Progenitor cell of endocrine pancreas (in vitro differentiated cells): ENCODE results near the gene DSN1. TPM values are rescaled to one million over a fixed set of nuclear protein-coding genes. Genes with fewer than 3 reads are reported as not detected.

Source experiments
- DNase-seq: peaks from one replicate; pipeline ENCODE4 v3.0.0; 2021; ENCODE audit warnings: low spot score; ENCODE audit not compliant: unreplicated experiment
- H3K27ac Mint-ChIP-seq: 2 replicates; pipeline ENCODE4 v1.8.0; 2021; ENCODE audit warnings: mild to moderate bottlenecking, moderate library complexity, mixed read lengths
- H3K27me3 Mint-ChIP-seq: 2 replicates; pipeline ENCODE4 v1.8.0; 2021; ENCODE audit warnings: mixed read lengths
- H3K36me3 Mint-ChIP-seq: 2 replicates; pipeline ENCODE4 v1.8.0; 2022; ENCODE audit warnings: mixed read lengths; ENCODE audit not compliant: insufficient read depth
- H3K4me1 Mint-ChIP-seq: 2 replicates; pipeline ENCODE4 v1.8.0; 2021; ENCODE audit warnings: low read depth, mixed read lengths
- H3K4me3 Mint-ChIP-seq: 2 replicates; pipeline ENCODE4 v1.8.0; 2021; ENCODE audit warnings: low read depth, mild to moderate bottlenecking, moderate library complexity, mixed read lengths
- H3K9me3 Mint-ChIP-seq: 2 replicates; pipeline ENCODE4 v1.8.0; 2021; ENCODE audit warnings: low read depth, mixed read lengths
- total RNA-seq: library from RNA; stranded (reverse); gene quantifications from 2 replicates; pipeline ENCODE4 v1.2.1, GENCODE V29; 2021
- TF ChIP-seq, protein P1 (sequence below): fragments of 200-600 bp; sonication (generic); IDR thresholded peaks from one replicate; pipeline ENCODE4 v1.5.0; 2021; ENCODE audit warnings: antibody characterized with exemption, mild to moderate bottlenecking; ENCODE audit not compliant: unreplicated experiment

Gene DSN1
- total RNA-seq, 1 donor from 2014 or later: 17.5 TPM

DNA sequence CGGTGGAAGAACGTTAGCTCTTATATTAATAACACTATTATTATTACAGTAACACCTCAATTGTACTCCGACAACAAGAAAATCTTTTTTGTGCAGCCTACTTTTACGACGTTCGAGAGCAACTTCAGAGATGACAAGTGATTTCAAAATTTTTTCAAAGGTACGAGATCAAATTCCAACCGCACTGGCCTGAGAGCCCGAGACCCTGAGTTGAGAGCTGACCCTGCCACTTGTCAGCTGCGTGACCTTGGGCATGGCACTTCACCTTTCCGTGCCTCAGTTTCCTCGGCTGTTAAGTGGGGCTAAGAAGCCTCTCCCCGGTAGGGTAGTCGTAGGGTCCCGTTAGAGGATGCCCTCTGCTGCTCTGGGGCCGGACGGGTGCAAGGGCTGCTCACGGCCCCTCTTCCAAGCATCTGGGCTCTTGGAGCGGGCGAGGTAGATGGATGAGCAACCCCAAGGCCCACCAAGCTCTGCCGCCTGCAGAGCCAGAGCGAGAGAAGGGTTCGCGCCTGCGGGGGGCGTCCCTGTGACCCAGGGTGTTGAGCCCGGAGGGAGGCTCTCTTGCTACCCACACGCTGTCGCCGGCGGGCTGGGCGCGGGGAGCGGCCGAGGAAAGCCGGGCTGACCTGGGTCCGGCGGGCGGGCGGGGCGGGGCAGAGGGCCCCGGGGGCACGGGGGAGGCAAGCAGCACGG is 28.2 kb downstream of the DSN1 start:
- H3K4me3 Mint-ChIP-seq: peak overlapping the region; percentile 89
- H3K9me3 Mint-ChIP-seq: no peaks in the 10 kb centered on the region
- TF ChIP-seq, protein P1, sequence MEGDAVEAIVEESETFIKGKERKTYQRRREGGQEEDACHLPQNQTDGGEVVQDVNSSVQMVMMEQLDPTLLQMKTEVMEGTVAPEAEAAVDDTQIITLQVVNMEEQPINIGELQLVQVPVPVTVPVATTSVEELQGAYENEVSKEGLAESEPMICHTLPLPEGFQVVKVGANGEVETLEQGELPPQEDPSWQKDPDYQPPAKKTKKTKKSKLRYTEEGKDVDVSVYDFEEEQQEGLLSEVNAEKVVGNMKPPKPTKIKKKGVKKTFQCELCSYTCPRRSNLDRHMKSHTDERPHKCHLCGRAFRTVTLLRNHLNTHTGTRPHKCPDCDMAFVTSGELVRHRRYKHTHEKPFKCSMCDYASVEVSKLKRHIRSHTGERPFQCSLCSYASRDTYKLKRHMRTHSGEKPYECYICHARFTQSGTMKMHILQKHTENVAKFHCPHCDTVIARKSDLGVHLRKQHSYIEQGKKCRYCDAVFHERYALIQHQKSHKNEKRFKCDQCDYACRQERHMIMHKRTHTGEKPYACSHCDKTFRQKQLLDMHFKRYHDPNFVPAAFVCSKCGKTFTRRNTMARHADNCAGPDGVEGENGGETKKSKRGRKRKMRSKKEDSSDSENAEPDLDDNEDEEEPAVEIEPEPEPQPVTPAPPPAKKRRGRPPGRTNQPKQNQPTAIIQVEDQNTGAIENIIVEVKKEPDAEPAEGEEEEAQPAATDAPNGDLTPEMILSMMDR: no peak
- peak overlapping the region; percentile 86 for H3K27ac Mint-ChIP-seq
- no peaks in the 10 kb centered on the region for H3K27me3 Mint-ChIP-seq
- DNase-seq: no peak
- peaks cover 7% of the 10 kb centered on the region for H3K4me1 Mint-ChIP-seq
- no peaks in the 10 kb centered on the region for H3K36me3 Mint-ChIP-seq

DNA sequence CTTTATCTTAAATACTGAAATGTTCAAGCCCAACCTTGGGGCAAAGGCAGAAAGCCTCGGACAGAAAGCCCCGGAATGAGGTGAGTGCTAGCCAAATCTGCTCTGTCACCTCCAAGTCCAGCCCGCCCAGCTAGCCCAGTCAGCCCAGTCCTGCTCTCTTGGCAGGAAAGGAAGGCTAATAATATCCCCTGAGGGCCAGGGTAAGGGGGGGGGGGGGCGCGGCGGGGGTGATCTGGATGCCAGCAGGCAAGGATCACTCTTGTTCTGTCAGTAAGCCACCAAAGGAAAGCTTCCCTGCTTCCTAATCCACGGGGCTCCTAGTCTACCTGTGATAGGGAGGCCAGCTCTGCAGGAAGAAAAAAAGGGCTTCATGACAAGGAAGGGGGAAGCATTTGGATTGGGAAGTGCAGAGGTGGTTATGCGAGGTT is 28.8 kb downstream of the DSN1 start:
- H3K9me3 Mint-ChIP-seq: no peaks in the 10 kb centered on the region
- H3K36me3 Mint-ChIP-seq: no peaks in the 10 kb centered on the region
- TF ChIP-seq, protein P1: no peak
- peak overlapping the region; percentile 89 for H3K4me3 Mint-ChIP-seq
- no peaks in the 10 kb centered on the region for H3K27me3 Mint-ChIP-seq
- H3K27ac Mint-ChIP-seq: no peak overlapping the region
- peaks cover 7% of the 10 kb centered on the region for H3K4me1 Mint-ChIP-seq
- no peak for DNase-seq

DNA sequence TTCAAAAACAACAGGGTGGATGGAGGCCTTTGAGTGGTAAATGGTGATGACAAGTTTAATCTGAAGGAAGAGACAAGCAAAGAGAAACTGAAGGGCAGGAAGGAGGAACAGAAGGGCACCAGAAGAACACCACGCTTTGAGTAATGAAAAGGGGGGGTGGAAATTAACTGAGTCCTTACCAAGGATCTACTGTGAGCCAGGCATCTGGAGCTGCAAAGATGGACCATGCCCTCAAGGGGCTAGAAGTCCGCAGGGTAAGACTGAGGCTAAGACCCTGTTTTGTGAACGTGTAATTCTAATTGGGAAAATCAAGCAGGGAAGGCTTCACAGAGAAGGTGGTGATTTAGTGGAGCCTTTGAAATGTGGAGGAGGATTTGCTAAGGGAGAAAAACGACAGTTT is 29.3 kb downstream of the DSN1 start:
- DNase-seq: no peak
- no peaks in the 10 kb centered on the region for H3K9me3 Mint-ChIP-seq
- no peaks in the 10 kb centered on the region for H3K27me3 Mint-ChIP-seq
- H3K27ac Mint-ChIP-seq: no peak overlapping the region
- H3K4me1 Mint-ChIP-seq: peaks cover 7% of the 10 kb centered on the region
- H3K36me3 Mint-ChIP-seq: no peaks in the 10 kb centered on the region
- TF ChIP-seq, protein P1: no peak
- peak overlapping the region; percentile 56 for H3K4me3 Mint-ChIP-seq

DNA sequence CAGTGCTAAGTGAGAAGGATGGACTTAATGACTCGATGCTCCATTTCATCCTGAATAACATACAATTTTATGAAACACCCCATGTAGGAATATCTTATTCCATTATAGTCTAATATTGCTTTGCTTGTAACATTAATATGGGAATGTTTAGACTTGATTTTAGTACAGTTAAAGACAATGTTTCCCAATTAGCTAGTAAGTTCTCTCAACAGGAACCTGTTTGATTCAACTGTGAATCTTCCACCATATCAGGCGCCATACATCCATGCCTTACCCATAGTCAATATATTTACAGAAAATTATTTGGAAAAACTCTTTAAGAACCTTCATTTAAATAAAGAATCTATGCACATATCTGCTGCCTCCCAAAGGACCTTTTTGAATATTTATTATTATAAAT is 31.0 kb downstream of the DSN1 start:
- no peak overlapping the region for H3K27ac Mint-ChIP-seq
- H3K9me3 Mint-ChIP-seq: no peaks in the 10 kb centered on the region
- H3K36me3 Mint-ChIP-seq: no peaks in the 10 kb centered on the region
- H3K4me1 Mint-ChIP-seq: peaks cover 7% of the 10 kb centered on the region
- TF ChIP-seq, protein P1: no peak
- H3K4me3 Mint-ChIP-seq: no peak overlapping the region
- H3K27me3 Mint-ChIP-seq: no peaks in the 10 kb centered on the region
- DNase-seq: no peak

DNA sequence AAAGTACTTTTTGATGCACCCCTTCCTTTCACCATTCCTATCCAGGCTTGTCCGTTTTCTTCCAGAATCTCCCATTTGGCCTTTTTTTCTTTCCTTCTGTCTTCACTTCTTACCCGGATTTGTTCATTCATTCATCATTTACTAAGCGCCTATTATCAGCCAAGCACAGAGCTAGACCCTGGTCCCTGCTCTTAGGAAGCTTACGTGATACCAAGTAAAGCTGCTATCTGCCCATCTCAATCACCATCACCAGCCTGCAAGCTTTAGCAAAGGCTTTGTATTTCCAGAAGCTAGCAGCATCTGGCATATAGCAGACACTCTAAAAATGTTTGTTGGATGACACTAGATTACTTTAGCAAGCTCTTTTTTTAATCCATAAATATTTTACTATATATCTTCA is 32.5 kb downstream of the DSN1 start:
- no peaks in the 10 kb centered on the region for H3K36me3 Mint-ChIP-seq
- H3K27me3 Mint-ChIP-seq: no peaks in the 10 kb centered on the region
- no peak for DNase-seq
- no peaks in the 10 kb centered on the region for H3K9me3 Mint-ChIP-seq
- H3K27ac Mint-ChIP-seq: no peak overlapping the region
- H3K4me1 Mint-ChIP-seq: peaks cover 7% of the 10 kb centered on the region
- TF ChIP-seq, protein P1: no peak
- H3K4me3 Mint-ChIP-seq: no peak overlapping the region
